PC-9 (cell line): ENCODE measurements around the gene TMEM107. TPM values are rescaled to one million over a fixed set of nuclear protein-coding genes. Genes with fewer than 3 reads are reported as not detected.
A peak's percentile ranks its signal among the peaks of the same experiment; 100 is the strongest.

Source experiments
- BruUV-seq: library from RNA; stranded (reverse); fragments of 400-500 nt; replicated peaks from 2 replicates; lab custom pipeline; 2021; lab: Mats Ljungman, UMichigan
- CTCF ChIA-PET: fragments of 300-600 bp; sonication (Branson Sonifier 250); formaldehyde crosslinking; loops from one replicate; lab custom pipeline; 2022; ENCODE audit warnings: antibody characterized with exemption; lab: Charles Lee
- POLR2A ChIA-PET: fragments of 300-600 bp; sonication (Branson Sonifier 250); formaldehyde crosslinking; loops from one replicate; lab custom pipeline; 2022; ENCODE audit warnings: antibody characterized with exemption; ENCODE audit not compliant: unreplicated experiment; lab: Charles Lee
- DNase-seq, 2 experiments: peaks; one replicate each; pipeline versions ENCODE4 v3.0.0 to v3.0.0-alpha.2; 2015 to 2022; ENCODE audit warnings: mixed read lengths in 1 of 2
- H2AFZ ChIP-seq: fragments of 200-600 bp; sonication (generic); 2 replicates; pipeline ENCODE4 v1.8.1; 2017; ENCODE audit warnings: antibody characterized with exemption
- H3F3A ChIP-seq: fragments of 200-600 bp; sonication (generic); 2 replicates; pipeline ENCODE4 v1.8.1; 2017; ENCODE audit warnings: antibody characterized with exemption, mild to moderate bottlenecking, low read depth; ENCODE audit not compliant: insufficient read depth
- H3K27ac ChIP-seq: fragments of 200-600 bp; sonication (generic); 2 replicates; pipeline ENCODE4 v1.6.1; 2016; ENCODE audit warnings: mixed run types
- H3K27me3 ChIP-seq: fragments of 200-600 bp; sonication (generic); 2 replicates; pipeline ENCODE4 v1.6.1; 2016; ENCODE audit warnings: low read depth, mixed run types; ENCODE audit not compliant: insufficient read depth
- H3K36me3 ChIP-seq: fragments of 200-600 bp; sonication (generic); 2 replicates; pipeline ENCODE4 v1.6.1; 2016; ENCODE audit warnings: low read depth, mixed run types
- H3K4me1 ChIP-seq: fragments of 200-600 bp; sonication (generic); replicated peaks from 2 replicates; pipeline ENCODE4 v1.6.1; 2016; ENCODE audit warnings: mixed run types; ENCODE audit not compliant: insufficient read depth
- H3K4me2 ChIP-seq: fragments of 200-600 bp; sonication (generic); 2 replicates; pipeline ENCODE4 v1.6.1; 2017; ENCODE audit warnings: mixed run types
- H3K4me3 ChIP-seq: fragments of 200-600 bp; sonication (generic); 2 replicates; pipeline ENCODE4 v1.6.1; 2016; ENCODE audit warnings: mixed run types
- H3K79me2 ChIP-seq: fragments of 200-600 bp; sonication (generic); 2 replicates; pipeline ENCODE4 v1.6.1; 2017; ENCODE audit warnings: low read depth, mixed run types
- H3K9me2 ChIP-seq: fragments of 200-600 bp; sonication (generic); 2 replicates; pipeline ENCODE4 v1.8.1; 2017; ENCODE audit warnings: mild to moderate bottlenecking; ENCODE audit not compliant: insufficient read depth
- H3K9me3 ChIP-seq: fragments of 200-600 bp; sonication (generic); 2 replicates; pipeline ENCODE4 v1.8.1; 2016; ENCODE audit warnings: low read depth; ENCODE audit not compliant: insufficient read depth
- H4K20me1 ChIP-seq: fragments of 200-600 bp; sonication (generic); 2 replicates; pipeline ENCODE4 v1.8.1; 2017; ENCODE audit not compliant: insufficient read depth
- EZH2 ChIP-seq: fragments of 200-600 bp; sonication (generic); IDR thresholded peaks from 2 replicates; pipeline ENCODE4 v1.8.0; 2017; ENCODE audit warnings: antibody characterized with exemption, low read depth
- intact Hi-C: fragments of 100-400 bp; cut with micrococcal nuclease; formaldehyde crosslinking; loops from one replicate; pipeline ENCODE4 v1.10.0; 2022; ENCODE audit not compliant: unreplicated experiment
- microRNA-seq: library from miRNA; unstranded; fragments of <30 nt; microRNA quantifications from one replicate; pipeline ENCODE4 v1.2.0, GENCODE V29; 2021; ENCODE audit warnings: borderline number of aligned reads, borderline replicate concordance
- total RNA-seq: library from RNA; stranded (reverse); gene quantifications from 2 replicates; pipeline ENCODE4 v1.2.3, GENCODE V29; 2021
- TF ChIP-seq, protein P1 (sequence below): fragments of 200-600 bp; sonication (generic); conservative IDR thresholded peaks from 2 replicates; pipeline ENCODE4 v1.6.1; 2017; ENCODE audit warnings: mixed run types, antibody characterized with exemption, mild to moderate bottlenecking, moderate library complexity

Gene TMEM107
- total RNA-seq, 1 experiment from 2014 or later, result 59.1 TPM

DNA sequence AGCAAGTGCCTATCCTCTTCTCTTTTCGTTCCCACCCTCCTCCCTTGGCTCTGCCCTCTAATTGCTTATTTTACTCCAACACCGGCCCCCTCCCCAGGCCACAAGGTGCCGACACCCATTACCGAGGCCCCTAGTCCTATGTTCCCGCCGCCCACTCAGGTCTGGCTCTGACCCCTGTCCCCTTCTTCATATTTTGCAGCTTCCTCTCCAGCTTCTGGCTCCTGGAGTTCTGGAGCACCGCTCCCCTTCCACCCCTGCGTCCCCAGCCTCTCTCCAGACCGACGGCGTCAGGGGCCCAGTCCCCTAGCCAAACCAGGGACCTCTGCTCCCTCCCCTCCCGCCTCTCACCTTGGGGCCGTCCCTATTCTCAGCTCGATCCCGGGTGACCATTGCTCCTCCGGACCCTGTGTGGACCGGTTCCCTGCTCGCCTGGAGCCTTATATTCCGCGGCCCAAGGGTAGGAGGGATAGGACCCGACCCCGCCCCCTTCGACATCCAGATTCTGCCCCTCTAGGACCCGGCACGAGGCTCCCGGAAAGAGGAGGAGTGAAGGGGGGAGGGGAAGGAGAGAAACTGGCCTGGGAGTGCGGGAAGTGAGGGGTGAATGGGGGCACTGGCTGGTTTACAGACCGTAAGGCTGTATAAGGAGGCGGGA lies 52.4 kb downstream of the TMEM107 start, which contains the start of gene HES7:
Gene HES7 (minus strand): TSS at position 412 of the 655 bp plus-strand sequence. CDS start 22 bp downstream, at position 390.
- CTCF ChIA-PET, result interaction anchor here (0.5 to 0.6 kb wide), 3 partner anchors 66 to 211 kb away, joined by 3 read pairs; partner anchors contain the start of gene BORCS6
- no peaks in the 10 kb centered on the region for H3K79me2 ChIP-seq
- H3K27me3 ChIP-seq, result no peaks in the 10 kb centered on the region
- no peak within 1 kb of the TSS for H3K27ac ChIP-seq
- no peaks in the 10 kb centered on the region for H3K36me3 ChIP-seq
- H2AFZ ChIP-seq, result peak within 1 kb of the TSS; percentile 86
- no TSS peak for BruUV-seq
- H3K4me2 ChIP-seq, result peak within 1 kb of the TSS; percentile 95
- H3K4me1 ChIP-seq, result peaks cover 16% of the 10 kb centered on the region; the same call in 1 of the 2 replicates
- no peaks in the 10 kb centered on the region for H3K9me3 ChIP-seq
- peaks cover 30% of the 10 kb centered on the region for H3F3A ChIP-seq
- peak in 1 of 2 experiments; percentile 53 for DNase-seq
- H3K9me2 ChIP-seq, result no peaks in the 10 kb centered on the region
- intact Hi-C loops, result no loop called here
- H3K4me3 ChIP-seq, result peak within 1 kb of the TSS; percentile 81
- peaks cover 5% of the 10 kb centered on the region; the same call in 1 of the 2 replicates for H4K20me1 ChIP-seq
- POLR2A ChIA-PET, result no interaction called here
- no peak for TF ChIP-seq EZH2

DNA sequence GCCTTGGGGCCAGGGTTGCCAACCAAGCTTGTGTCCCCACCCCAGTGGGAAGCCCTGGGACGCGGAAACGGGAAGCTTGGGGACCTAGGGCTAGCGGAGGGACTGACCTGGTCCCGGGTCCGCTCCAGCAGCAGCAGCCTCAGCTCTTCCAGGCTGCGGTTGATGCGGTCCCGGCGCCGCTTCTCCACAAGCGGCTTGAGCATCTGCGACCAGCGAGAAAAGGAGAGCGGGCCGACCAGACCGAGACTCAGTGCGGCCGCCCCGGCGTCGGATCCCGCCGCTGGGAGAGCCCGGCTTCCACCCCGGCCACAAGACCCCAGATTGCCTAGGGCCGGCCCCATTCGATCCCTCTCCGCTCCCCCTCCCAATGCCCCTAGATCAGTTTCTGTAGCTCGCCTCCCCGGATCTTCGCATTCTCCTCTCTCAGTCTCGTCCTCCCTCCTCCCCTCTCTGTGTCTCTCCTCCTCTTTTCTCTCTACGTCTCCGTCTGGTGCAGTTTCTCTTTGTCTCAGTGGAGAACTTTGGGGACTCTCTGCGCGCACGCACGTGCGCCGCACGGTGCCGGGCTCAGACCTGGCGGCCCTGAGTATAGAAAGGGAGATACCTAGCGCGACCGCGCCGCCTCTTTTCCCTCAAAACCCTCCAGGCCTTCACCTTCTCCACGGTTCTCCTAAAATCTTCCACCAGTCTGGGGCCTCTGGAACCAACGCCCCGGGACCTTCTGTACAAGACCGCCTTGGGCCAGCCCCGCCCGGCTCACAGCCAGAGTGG lies 53.1 kb downstream of the TMEM107 start:
- H3K9me3 ChIP-seq, result no peaks in the 10 kb centered on the region
- H3K4me3 ChIP-seq, result peak overlapping the region; percentile 81
- H3F3A ChIP-seq, result peaks cover 35% of the 10 kb centered on the region
- H3K36me3 ChIP-seq, result no peaks in the 10 kb centered on the region
- POLR2A ChIA-PET, result no interaction called here
- CTCF ChIA-PET, result interaction anchor here (0.5 to 0.6 kb wide), 2 partner anchors 155 to 210 kb away, joined by 3 read pairs; no protein-coding TSS in a partner anchor
- no TSS peak for BruUV-seq
- H3K27ac ChIP-seq, result no peak overlapping the region
- H3K4me2 ChIP-seq, result peak overlapping the region; percentile 95
- H3K27me3 ChIP-seq, result no peaks in the 10 kb centered on the region
- H2AFZ ChIP-seq, result peak overlapping the region; percentile 86
- intact Hi-C loops, result loop anchor here (1.0 kb wide), 1 partner anchor 35 kb away; no protein-coding TSS in a partner anchor
- peaks cover 16% of the 10 kb centered on the region; the same call in 1 of the 2 replicates for H3K4me1 ChIP-seq
- H4K20me1 ChIP-seq, result peaks cover 5% of the 10 kb centered on the region; the same call in 1 of the 2 replicates
- TF ChIP-seq EZH2, result no peak
- TF ChIP-seq, protein P1, sequence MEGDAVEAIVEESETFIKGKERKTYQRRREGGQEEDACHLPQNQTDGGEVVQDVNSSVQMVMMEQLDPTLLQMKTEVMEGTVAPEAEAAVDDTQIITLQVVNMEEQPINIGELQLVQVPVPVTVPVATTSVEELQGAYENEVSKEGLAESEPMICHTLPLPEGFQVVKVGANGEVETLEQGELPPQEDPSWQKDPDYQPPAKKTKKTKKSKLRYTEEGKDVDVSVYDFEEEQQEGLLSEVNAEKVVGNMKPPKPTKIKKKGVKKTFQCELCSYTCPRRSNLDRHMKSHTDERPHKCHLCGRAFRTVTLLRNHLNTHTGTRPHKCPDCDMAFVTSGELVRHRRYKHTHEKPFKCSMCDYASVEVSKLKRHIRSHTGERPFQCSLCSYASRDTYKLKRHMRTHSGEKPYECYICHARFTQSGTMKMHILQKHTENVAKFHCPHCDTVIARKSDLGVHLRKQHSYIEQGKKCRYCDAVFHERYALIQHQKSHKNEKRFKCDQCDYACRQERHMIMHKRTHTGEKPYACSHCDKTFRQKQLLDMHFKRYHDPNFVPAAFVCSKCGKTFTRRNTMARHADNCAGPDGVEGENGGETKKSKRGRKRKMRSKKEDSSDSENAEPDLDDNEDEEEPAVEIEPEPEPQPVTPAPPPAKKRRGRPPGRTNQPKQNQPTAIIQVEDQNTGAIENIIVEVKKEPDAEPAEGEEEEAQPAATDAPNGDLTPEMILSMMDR, result no peak
- no peaks in the 10 kb centered on the region for H3K79me2 ChIP-seq
- H3K9me2 ChIP-seq, result no peaks in the 10 kb centered on the region
- peak in 1 of 2 experiments; percentile 22 for DNase-seq

Small RNA genes lying within 50 kb of the gene (microRNA-seq; reads per million reads assigned to microRNA genes)
- gene MIR4521 (154 reads per million, percentile 55 among the genes with 10 or more reads in this experiment), gene MIR6883 (not detected)

Other genes with a start within 250 kb of the TMEM107 start
- 9.5 and 13.8 TPM in 2 replicates for gene KCNAB3, start 246.5 kb downstream of the TMEM107 start, total RNA-seq
- 181 and 224 TPM in 2 replicates for gene TRAPPC1, start 244.4 kb downstream of the TMEM107 start, total RNA-seq
- 62.3 and 65.1 TPM in 2 replicates for gene CNTROB, start 244.2 kb downstream of the TMEM107 start, total RNA-seq
- 0.79 TPM in 1 of 2 replicates, not detected in the other for gene GUCY2D, start 173.8 kb downstream of the TMEM107 start, total RNA-seq
- gene ALOX15B, start 137.3 kb downstream of the TMEM107 start, total RNA-seq, result not detected in 2 replicates
- not detected in 2 replicates for gene ALOX12B, start 88.7 kb downstream of the TMEM107 start, total RNA-seq
- gene ALOXE3, start 57.9 kb downstream of the TMEM107 start, total RNA-seq, result 0.70 and 1.4 TPM in 2 replicates
- gene HES7, start 52.3 kb downstream of the TMEM107 start, total RNA-seq, result 2.6 and 9.0 TPM in 2 replicates
- 60.2 and 78.7 TPM in 2 replicates for gene PER1, start 24.0 kb downstream of the TMEM107 start, total RNA-seq
- gene VAMP2, start 13.4 kb downstream of the TMEM107 start, total RNA-seq, result 29.3 and 35.1 TPM in 2 replicates
- 6.4 and 8.0 TPM in 2 replicates for gene BORCS6, start 13.8 kb upstream of the TMEM107 start, total RNA-seq
- gene AURKB, start 34.2 kb upstream of the TMEM107 start, total RNA-seq, result 159 and 167 TPM in 2 replicates
- gene CTC1, start 71.7 kb upstream of the TMEM107 start, total RNA-seq, result 28.1 and 41.2 TPM in 2 replicates
- 54.5 and 68.2 TPM in 2 replicates for gene PFAS, start 72.9 kb upstream of the TMEM107 start, total RNA-seq
- 35.0 and 45.5 TPM in 2 replicates for gene RANGRF, start 112.3 kb upstream of the TMEM107 start, total RNA-seq
- 7.3 and 7.6 TPM in 2 replicates for gene SLC25A35, start 119.0 kb upstream of the TMEM107 start, total RNA-seq
- gene ARHGEF15, start 133.9 kb upstream of the TMEM107 start, total RNA-seq, result not detected in 2 replicates
- not detected in 2 replicates for gene ODF4, start 163.5 kb upstream of the TMEM107 start, total RNA-seq
- 2,320 and 2,519 TPM in 2 replicates for gene RPL26, start 206.8 kb upstream of the TMEM107 start, total RNA-seq
- gene RNF222, start 221.4 kb upstream of the TMEM107 start, total RNA-seq, result 0.45 and 0.79 TPM in 2 replicates